ENCODE results near the gene SLC35A1.

DNA sequence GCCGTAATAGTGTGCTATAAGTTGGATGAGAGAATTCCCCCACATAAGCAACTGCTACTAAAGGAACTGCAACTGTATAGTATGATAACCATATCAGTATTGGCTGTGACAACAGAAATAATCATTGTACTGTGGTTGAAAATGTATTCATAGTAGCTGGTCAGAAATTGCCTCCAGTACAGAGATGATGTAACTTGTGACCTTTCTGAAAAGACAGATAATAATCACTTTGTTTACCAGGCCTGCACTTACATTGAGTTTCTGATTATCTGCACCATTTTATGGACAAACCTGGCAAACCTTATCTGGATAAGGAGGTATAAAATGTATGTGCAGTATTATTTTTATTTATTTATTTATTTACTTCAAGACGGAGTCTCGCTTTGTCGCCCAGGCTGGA lies 46.0 kb upstream of the SLC35A1 start:
- TF ChIP-seq, protein P1, sequence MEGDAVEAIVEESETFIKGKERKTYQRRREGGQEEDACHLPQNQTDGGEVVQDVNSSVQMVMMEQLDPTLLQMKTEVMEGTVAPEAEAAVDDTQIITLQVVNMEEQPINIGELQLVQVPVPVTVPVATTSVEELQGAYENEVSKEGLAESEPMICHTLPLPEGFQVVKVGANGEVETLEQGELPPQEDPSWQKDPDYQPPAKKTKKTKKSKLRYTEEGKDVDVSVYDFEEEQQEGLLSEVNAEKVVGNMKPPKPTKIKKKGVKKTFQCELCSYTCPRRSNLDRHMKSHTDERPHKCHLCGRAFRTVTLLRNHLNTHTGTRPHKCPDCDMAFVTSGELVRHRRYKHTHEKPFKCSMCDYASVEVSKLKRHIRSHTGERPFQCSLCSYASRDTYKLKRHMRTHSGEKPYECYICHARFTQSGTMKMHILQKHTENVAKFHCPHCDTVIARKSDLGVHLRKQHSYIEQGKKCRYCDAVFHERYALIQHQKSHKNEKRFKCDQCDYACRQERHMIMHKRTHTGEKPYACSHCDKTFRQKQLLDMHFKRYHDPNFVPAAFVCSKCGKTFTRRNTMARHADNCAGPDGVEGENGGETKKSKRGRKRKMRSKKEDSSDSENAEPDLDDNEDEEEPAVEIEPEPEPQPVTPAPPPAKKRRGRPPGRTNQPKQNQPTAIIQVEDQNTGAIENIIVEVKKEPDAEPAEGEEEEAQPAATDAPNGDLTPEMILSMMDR (IDR thresholded peaks at IDR 0.05; ENCODE audit: low read depth, low read length, poor library complexity, severe bottlenecking): no peak
- no peak for TF ChIP-seq EZH2phosphoT487 (IDR thresholded peaks at IDR 0.05; ENCODE audit: borderline replicate concordance, low read length)
